GM15510 (cell line): ENCODE measurements around the gene PRKCD.

ENCODE experiments used
- POLR2A ChIP-seq: IDR thresholded peaks from 3 replicates; pipeline ENCODE4 v1.6.1; 2011; ENCODE audit warnings: borderline replicate concordance; ENCODE audit not compliant: insufficient read length; ENCODE audit errors: extremely low read depth

PRKCD gene

GRCh38 chr3:53217175-53217574 is 56.2 kb downstream of the PRKCD start:
- no peak for TF ChIP-seq POLR2A

GRCh38 chr3:53218131-53218530 is 57.1 kb downstream of the PRKCD start:
- TF ChIP-seq POLR2A = no peak

GRCh38 chr3:53219895-53220483 is 59.0 kb downstream of the PRKCD start:
- no peak for TF ChIP-seq POLR2A

- no peak for TF ChIP-seq POLR2A
These were observed 60.3 kb downstream of the PRKCD start for GRCh38 chr3:53221345-53221744.

- no peak for TF ChIP-seq POLR2A
These were observed 60.8 kb downstream of the PRKCD start for GRCh38 chr3:53221827-53222182.

GRCh38 chr3:53222183-53222901 is 61.3 kb downstream of the PRKCD start:
- TF ChIP-seq POLR2A = no peak

- TF ChIP-seq POLR2A = no peak
These were observed 62.0 kb downstream of the PRKCD start for GRCh38 chr3:53223025-53223424.

GRCh38 chr3:53223541-53223966 is 62.5 kb downstream of the PRKCD start:
- TF ChIP-seq POLR2A = no peak

- no peak for TF ChIP-seq POLR2A
These were observed 63.0 kb downstream of the PRKCD start for GRCh38 chr3:53224026-53224425.

- no peak for TF ChIP-seq POLR2A
These were observed 63.5 kb downstream of the PRKCD start for GRCh38 chr3:53224536-53224935.

- TF ChIP-seq POLR2A = no peak
These were observed 64.2 kb downstream of the PRKCD start for GRCh38 chr3:53225181-53225580.

GRCh38 chr3:53225651-53226050 is 64.6 kb downstream of the PRKCD start:
- TF ChIP-seq POLR2A = no peak

- TF ChIP-seq POLR2A = no peak
These were observed 65.3 kb downstream of the PRKCD start for GRCh38 chr3:53226142-53226840.

GRCh38 chr3:53226841-53227407 is 65.9 kb downstream of the PRKCD start:
- TF ChIP-seq POLR2A = no peak
